ENCODE measurements around the gene HAUS1. TPM values are rescaled to one million over a fixed set of nuclear protein-coding genes. Genes with fewer than 3 reads are reported as not detected.

The HAUS1 gene
- total RNA-seq, 1 experiment from 2014 or later: 58.7 TPM

GRCh38 chr18:46104128-46104911 lies at the start of gene HAUS1 (continued):
- TF ChIP-seq AFF4 (CRISPR knock-in tag; IDR thresholded peaks at IDR 0.05; ENCODE audit: borderline replicate concordance) (0 out of 2 replicates have a peak, but pooled peaks have one; percentile 54), NFYB (CRISPR knock-in tag; conservative IDR thresholded peaks at IDR 0.05; ENCODE audit: low read depth) (no peak), IRF1 (CRISPR knock-in tag; IDR thresholded peaks at IDR 0.05) (no peak), NR3C1 (CRISPR knock-in tag; conservative IDR thresholded peaks at IDR 0.05; ENCODE audit: low read depth) (no peak), ZNF317 (CRISPR knock-in tag; IDR thresholded peaks at IDR 0.05; ENCODE audit: borderline replicate concordance, low read depth) (no peak), CBFB (CRISPR knock-in tag; IDR thresholded peaks at IDR 0.05; ENCODE audit: low read depth) (no peak), ZNF121 (CRISPR knock-in tag; IDR thresholded peaks at IDR 0.05) (no peak)
- TF ChIP-seq, protein P1, sequence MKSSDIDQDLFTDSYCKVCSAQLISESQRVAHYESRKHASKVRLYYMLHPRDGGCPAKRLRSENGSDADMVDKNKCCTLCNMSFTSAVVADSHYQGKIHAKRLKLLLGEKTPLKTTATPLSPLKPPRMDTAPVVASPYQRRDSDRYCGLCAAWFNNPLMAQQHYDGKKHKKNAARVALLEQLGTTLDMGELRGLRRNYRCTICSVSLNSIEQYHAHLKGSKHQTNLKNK (CRISPR knock-in tag; IDR thresholded peaks at IDR 0.05): no peak

GRCh38 chr18:46054956-46055837 lies 49.0 kb upstream of the HAUS1 start:
- POLR2A ChIA-PET: no interaction called here

GRCh38 chr18:46055838-46056230 lies 48.4 kb upstream of the HAUS1 start:
- Mint-ChIP-seq H3K4me1 (no peaks in the 10 kb centered on the region), H3K4me3 (no peak overlapping the region), H3K27ac (no peak overlapping the region), H3K27me3 (ENCODE audit: low read depth) (no peaks in the 10 kb centered on the region), H3K9me3 (no peaks in the 10 kb centered on the region), H3K36me3 (no peaks in the 10 kb centered on the region)
- ATAC-seq (no peak), DNase-seq (ENCODE audit: low spot score) (no peak)
- ChIA-PET POLR2A (no interaction called here), CTCF (interaction anchor here (2.1 kb wide), 1 partner anchor 18 kb away, joined by 12 read pairs; no protein-coding TSS in a partner anchor)
- TF ChIP-seq ZNF423 (CRISPR knock-in tag; IDR thresholded peaks at IDR 0.05) (no peak), TP53 (CRISPR knock-in tag; IDR thresholded peaks at IDR 0.05) (no peak), GABPB1 (CRISPR knock-in tag; IDR thresholded peaks at IDR 0.05) (no peak), GTF2I (CRISPR knock-in tag; conservative IDR thresholded peaks at IDR 0.05) (no peak), NFATC4 (CRISPR knock-in tag; IDR thresholded peaks at IDR 0.05) (no peak), KAT7 (CRISPR knock-in tag; IDR thresholded peaks at IDR 0.05; ENCODE audit: borderline replicate concordance) (no peak), CDX4 (CRISPR knock-in tag; IDR thresholded peaks at IDR 0.05; ENCODE audit: borderline replicate concordance) (no peak), ZNF263 (CRISPR knock-in tag; IDR thresholded peaks at IDR 0.05; ENCODE audit: low read depth) (no peak), ERG (CRISPR knock-in tag; IDR thresholded peaks at IDR 0.05) (no peak)
- TF ChIP-seq, protein P1 (CRISPR knock-in tag; IDR thresholded peaks at IDR 0.05): no peak

More at GRCh38 chr18:46054956-46055837, 49.0 kb upstream of the HAUS1 start:
- CTCF ChIA-PET: interaction anchor here (2.1 kb wide), 1 partner anchor 18 kb away, joined by 12 read pairs; no protein-coding TSS in a partner anchor
- Mint-ChIP-seq H3K4me1 (no peaks in the 10 kb centered on the region), H3K27me3 (ENCODE audit: low read depth) (no peaks in the 10 kb centered on the region), H3K4me3 (no peak overlapping the region), H3K9me3 (no peaks in the 10 kb centered on the region), H3K36me3 (no peaks in the 10 kb centered on the region), H3K27ac (no peak overlapping the region)
- ATAC-seq (no peak), DNase-seq (ENCODE audit: low spot score) (no peak)
- no peak for TF ChIP-seq ETV6 (CRISPR knock-in tag; IDR thresholded peaks at IDR 0.05)
- TF ChIP-seq CTCF (IDR thresholded peaks at IDR 0.05): no peak
- TF ChIP-seq TCF7 (CRISPR knock-in tag; IDR thresholded peaks at IDR 0.05; ENCODE audit: low read depth): no peak
- TF ChIP-seq GABPB1 (CRISPR knock-in tag; IDR thresholded peaks at IDR 0.05): no peak
- no peak for TF ChIP-seq ZNF423 (CRISPR knock-in tag; IDR thresholded peaks at IDR 0.05)

All from WTC11 (cell line).